Limb (tissue), 2 donors: Measurements from ENCODE around the gene LY9.

Source experiments
- DNase-seq, 2 donors: peaks; one replicate each; pipeline ENCODE4 v3.0.0-alpha.2; 2016; ENCODE audit errors: extremely low spot score in 2 of 2

Gene LY9

DNA sequence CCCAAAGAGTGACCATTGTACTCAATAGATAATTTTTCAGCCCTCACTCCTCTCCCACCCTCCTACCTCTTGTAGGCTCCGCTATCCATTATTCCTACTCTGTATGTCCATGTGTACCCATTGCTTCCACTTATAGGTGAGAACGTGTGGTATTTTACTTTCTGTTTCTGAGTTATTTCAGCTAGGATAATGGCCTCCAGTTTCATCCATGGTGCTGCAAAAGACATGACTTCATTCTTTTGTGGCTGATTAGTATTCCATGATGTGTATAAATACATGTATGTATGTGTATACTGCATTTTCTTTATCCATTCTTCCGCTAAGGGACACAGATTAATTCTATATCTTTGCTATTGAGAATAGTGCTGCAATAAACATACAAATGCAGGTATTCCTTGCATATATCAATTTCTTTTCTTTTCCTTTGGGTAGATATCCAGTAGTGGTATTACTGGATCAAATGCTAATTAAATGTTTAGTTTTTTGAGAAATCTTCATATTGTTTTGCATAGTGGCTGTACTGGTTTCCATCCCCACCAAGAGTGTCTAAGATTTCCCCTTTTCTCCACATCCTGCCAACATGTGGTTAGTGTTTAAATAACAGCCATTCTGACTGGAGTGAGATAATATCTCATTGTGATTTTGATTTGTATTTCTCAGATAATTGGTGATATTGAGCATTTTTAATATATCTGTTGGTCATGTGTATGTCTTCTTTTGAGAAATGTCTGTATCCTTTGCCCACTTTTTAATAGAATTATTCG, 4.9 kb downstream of the LY9 start:
- DNase-seq: no peak

- DNase-seq: no peak
These were observed 6.0 kb downstream of the LY9 start for GRCh38 chr1:160801836-160802580.

GRCh38 chr1:160806109-160806665, 10.2 kb downstream of the LY9 start:
- DNase-seq: no peak

GRCh38 chr1:160806784-160807183, 10.8 kb downstream of the LY9 start:
- no peak for DNase-seq

GRCh38 chr1:160807247-160807646, 11.3 kb downstream of the LY9 start:
- DNase-seq: no peak

GRCh38 chr1:160807738-160808137, 11.8 kb downstream of the LY9 start:
- DNase-seq: no peak

GRCh38 chr1:160808289-160808688, 12.3 kb downstream of the LY9 start:
- no peak for DNase-seq

GRCh38 chr1:160810486-160810885, 14.5 kb downstream of the LY9 start:
- no peak for DNase-seq

DNA sequence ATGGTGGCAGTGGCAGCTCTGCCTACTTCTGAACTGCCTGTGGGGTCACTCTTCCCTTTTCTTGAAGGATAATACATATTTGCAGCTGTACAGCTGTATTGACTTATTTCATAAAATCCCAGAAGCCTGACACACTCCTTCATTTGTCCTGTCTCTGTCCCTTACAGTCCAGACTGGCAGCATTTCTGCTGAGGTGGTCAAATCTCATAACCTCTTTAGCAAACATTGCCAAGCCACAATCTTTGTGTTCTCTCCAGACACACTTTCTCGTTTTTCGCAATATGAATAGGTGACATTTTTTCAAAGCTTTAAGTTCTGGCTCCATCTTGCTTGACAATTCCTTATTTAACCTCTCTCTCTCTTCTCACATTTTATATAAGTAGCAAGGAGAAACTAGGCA, 15.2 kb downstream of the LY9 start:
- DNase-seq: no peak

GRCh38 chr1:160813215-160813614, 17.2 kb downstream of the LY9 start:
- DNase-seq: no peak

DNA sequence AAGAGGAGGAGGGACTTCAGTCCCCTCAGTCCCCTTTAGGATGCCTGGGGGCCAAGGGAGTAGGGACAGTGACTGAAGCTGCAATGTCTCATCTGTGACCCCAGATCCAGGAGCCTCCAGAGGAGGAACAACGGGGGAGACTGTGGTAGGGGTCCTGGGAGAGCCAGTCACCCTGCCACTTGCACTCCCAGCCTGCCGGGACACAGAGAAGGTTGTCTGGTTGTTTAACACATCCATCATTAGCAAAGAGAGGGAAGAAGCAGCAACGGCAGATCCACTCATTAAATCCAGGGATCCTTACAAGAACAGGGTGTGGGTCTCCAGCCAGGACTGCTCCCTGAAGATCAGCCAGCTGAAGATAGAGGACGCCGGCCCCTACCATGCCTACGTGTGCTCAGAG, 18.3 kb downstream of the LY9 start:
- DNase-seq: no peak

DNA sequence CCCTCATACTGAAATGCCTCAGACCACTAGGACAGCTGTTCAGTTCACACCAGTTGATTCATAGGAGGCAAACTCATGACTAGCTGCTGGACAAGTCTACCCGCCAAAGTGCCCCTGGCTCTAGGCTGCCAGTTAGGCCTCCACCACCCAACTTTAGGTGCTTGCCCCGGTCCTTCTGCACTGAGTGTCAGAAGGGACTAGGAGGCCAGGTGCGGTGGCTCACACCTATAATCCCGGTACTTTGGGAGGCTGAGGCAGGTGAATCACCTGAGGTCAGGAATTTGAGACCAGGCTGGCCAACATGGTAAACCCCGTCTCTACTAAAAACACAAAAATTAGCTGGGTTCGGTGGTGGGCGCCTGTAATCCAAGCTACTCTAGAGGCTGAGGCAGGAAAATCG, 18.9 kb downstream of the LY9 start:
- no peak for DNase-seq

DNA sequence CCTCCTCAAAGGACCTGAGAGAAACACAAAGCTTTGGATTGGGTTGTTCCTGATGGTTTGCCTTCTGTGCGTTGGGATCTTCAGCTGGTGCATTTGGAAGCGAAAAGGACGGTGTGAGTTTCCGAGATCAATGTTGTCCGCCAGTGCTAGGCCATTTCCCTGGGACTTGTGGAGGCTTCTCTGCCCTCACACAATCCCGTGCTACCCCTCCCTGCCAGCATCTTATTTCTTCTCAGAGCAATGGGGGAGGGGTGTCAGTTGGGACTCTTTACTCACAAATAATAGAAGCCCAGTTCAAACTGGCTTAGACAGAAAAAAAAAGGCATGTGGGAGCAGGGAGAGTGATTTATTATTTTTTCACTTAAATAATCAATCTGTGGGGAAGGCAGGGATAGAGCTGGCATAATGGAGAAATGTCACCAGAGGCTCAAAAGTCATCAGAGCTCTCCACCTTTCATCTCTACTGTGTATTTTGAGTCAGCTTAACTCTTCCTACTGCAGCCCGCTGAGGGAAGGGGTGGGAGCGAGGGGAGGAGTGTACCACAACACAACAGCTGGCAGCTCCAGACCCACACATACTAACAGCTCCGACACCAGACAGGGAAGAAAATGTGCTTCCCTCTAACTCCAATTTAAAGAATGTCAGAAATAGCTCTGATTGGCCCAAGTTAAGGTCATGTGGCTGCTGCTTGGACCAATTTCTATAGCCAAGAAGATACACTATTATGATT, 22.4 kb downstream of the LY9 start:
- DNase-seq: no peak

DNA sequence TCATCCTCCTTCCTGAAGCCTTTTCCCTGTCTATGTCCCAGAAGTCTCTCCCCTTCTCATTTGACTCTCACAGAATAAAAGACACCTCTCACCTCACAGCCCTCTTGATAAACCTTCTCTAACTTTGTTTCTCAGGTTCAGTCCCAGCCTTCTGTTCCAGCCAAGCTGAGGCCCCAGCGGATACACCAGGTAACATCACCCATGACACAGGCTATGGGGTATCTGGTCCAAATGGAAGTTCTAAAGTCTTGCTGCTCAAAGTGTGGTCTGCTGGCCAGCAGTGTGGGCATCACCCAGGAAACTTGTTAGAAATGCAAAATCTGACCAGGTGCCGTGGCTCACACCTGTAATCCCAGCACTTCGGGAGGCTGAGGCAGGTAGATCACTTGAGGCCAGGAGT, 23.2 kb downstream of the LY9 start:
- DNase-seq: no peak

DNA sequence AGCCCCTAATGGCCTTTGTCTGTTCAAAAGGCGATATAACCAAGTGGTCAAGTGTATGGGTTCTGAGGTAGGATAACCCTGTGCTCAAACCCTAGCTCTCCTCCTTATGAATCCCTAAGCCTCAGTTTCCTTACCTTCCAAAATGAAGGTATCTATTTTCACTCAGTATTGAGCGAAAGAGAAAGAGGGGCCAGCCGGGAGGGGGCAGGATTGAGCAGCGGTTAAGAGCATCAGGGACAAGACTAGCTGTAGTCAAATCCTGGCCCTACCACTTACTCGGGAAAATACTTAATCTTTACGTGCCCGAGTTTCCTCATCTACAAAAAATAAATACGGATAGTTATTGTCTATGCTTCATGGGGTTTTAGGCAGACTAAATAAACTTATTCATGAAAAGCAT, 25.7 kb downstream of the LY9 start:
- no peak for DNase-seq

DNA sequence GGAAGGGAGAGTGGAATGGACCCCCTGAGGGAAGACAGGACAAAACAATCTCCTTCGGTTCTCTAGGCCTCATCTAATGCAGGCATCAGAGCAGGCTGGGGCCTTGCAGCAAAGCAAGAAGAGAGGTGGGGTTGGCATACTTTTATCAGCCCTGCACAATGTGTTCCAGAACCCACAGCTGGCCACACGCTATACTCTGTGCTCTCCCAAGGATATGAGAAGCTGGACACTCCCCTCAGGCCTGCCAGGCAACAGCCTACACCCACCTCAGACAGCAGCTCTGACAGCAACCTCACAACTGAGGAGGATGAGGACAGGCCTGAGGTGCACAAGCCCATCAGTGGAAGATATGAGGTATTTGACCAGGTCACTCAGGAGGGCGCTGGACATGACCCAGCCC, 27.3 kb downstream of the LY9 start:
- no peak for DNase-seq

DNA sequence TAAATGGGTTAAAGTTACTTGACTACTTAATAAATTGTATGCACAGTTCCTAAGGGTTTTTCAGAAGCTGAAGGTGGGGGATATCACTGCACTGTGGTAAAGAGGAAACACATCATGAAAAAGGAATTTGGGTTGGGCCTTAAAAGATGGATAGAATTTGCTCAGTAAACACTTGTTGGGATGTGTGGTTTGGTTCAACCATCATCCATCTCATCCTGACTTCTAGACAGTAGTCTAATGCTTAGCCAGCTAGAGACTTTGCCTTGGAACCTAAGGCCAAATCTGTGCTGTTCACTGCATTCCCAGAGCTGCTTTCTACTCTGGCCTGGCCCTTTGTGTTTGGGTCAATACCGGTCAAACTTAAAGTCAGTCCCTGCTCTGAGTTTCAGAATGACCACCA, 30.6 kb downstream of the LY9 start:
- no peak for DNase-seq

DNA sequence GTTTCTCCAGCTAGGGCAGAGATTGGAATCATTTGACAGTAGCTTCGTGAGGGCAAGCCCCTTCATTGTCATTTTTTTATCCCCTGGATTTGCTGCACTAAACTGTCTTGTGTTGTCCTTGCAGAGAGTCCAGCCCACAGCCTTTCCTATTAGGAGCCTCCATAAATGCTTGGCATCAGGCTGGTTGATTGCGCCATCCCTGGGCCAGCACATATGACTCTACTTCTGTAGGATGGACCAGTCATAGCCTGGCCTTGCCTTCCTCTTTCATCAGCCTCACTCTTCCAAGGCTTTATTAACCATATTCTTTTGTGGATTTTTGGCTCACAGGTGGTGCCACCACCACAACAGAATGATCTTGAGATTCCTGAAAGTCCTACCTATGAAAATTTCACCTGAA, 31.4 kb downstream of the LY9 start:
- no peak for DNase-seq

DNA sequence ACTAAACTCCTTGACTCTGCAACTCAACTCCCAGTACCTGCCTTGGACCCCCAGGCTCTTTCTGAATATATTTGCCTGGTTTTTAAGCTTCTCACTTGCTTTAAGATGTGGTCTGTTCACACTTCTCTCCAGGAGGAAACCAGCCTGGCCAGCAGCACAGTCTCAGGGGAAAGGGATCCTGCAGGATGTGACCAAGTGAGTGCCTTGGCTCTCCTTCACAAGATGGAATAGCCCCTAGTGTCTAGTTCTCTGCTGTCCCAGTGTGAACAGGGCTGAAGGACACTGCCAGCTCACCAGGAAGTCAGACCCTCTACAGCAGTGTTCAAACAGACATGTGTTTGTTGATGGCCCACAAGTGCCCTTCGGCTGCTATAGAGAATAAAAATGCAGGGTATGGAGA, 33.8 kb downstream of the LY9 start:
- DNase-seq: no peak

- peak in 1 of 2 donors; percentile 49 for DNase-seq
These were observed 34.6 kb downstream of the LY9 start for GRCh38 chr1:160830321-160831153.

DNA sequence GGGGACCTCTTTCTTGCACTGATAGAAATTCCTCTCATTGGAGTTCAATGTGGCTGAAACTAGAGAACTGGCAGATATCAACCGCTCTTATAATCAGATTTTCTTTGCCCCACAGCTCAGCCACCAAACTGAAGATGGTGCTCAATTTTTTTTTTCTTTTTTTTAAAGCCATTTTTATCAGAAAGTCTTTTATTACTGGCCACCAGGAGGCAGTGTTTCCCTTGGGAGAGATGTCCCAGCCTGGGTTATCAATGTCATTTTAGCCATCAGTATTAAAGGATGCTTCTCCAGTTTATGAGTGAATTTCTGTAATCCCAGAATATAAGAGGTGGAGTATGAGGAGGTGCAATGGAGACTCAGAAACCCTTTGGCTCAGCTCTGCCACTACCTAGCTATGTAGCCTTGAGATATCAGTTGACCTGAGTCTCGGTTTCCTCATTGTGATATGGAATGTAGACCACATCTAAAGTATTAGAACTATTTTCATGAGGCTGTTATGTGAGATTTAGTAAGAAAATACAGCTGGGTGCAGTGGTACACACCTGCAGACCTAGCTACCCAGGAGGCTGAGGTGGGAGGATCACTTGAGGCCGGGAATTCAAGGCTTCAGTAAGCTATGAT, 39.1 kb downstream of the LY9 start:
- no peak for DNase-seq
